ENCODE measurements around the gene CYB5B. TPM values are rescaled to one million over a fixed set of nuclear protein-coding genes. Genes with fewer than 3 reads are reported as not detected.

Gene CYB5B
- total RNA-seq, 2 donors from 2014 or later, result 12.0 to 54.5 TPM

DNA sequence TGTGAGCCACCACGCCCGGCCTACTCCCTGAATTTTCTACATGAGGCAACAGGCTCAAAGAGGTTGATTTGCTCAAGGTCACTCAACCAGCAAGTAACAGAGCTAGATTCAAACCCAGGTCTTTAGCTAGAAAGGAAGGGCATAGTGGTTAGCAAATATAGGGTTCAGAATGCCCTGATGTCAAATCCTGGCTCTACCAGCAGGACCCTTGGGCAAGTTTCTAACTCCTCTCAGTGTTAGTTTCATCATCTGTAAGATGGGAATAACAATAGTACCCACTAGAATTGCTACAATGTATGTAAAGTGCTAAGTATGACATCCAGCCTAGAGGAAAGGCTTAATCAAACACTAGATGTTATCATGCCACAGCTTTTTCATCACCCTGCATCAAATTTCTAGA lies 19.1 kb upstream of the CYB5B start:
- no peak overlapping the region for H3K27ac ChIP-seq
- TF ChIP-seq, protein P1, sequence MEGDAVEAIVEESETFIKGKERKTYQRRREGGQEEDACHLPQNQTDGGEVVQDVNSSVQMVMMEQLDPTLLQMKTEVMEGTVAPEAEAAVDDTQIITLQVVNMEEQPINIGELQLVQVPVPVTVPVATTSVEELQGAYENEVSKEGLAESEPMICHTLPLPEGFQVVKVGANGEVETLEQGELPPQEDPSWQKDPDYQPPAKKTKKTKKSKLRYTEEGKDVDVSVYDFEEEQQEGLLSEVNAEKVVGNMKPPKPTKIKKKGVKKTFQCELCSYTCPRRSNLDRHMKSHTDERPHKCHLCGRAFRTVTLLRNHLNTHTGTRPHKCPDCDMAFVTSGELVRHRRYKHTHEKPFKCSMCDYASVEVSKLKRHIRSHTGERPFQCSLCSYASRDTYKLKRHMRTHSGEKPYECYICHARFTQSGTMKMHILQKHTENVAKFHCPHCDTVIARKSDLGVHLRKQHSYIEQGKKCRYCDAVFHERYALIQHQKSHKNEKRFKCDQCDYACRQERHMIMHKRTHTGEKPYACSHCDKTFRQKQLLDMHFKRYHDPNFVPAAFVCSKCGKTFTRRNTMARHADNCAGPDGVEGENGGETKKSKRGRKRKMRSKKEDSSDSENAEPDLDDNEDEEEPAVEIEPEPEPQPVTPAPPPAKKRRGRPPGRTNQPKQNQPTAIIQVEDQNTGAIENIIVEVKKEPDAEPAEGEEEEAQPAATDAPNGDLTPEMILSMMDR (IDR thresholded peaks at IDR 0.05), result no peak

DNA sequence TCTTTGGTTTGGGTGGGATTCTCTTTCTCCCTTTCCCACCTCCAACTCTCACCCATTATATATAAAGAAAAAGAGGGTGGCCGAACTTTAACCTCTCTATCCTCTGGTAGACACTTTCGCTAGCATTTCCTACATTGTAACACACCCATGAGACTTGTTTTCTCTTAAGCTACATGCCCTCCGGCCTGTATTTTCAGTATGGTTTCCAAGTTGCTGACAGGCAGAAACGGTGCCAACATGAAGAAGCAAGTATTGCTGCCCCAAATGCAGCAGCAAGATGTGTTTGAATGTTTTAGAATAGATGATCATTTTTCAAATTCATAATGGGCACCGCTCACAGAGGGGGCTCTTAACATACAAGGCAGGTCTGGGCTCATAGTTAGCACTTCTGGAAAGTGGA lies 18.7 kb upstream of the CYB5B start:
- TF ChIP-seq, protein P1 (IDR thresholded peaks at IDR 0.05), result no peak
- no peaks in the 10 kb centered on the region for H3K36me3 ChIP-seq
- H3K27ac ChIP-seq, result no peak overlapping the region
- H3K4me1 ChIP-seq (ENCODE audit: control insufficient read depth in 1 of 2, low read depth in 2 of 2), result peaks cover 11 to 21% of the 10 kb centered on the region in 2 donors
- DNase-seq (ENCODE audit: low spot score), result no peak
- no peak overlapping the region for H3K4me3 ChIP-seq
- H3K27me3 ChIP-seq (replicated peaks; ENCODE audit: insufficient read depth), result no peaks in the 10 kb centered on the region
- H3K9me3 ChIP-seq, result no peaks in the 10 kb centered on the region
- ATAC-seq (ENCODE audit: insufficient number of reproducible peaks, low FRiP score, low read depth), result no peak

More for the DNA sequence above, 19.1 kb upstream of the CYB5B start:
- Histone ChIP-seq H3K4me3 (no peak overlapping the region), H3K4me1 (ENCODE audit: control insufficient read depth in 1 of 2, low read depth in 2 of 2) (peaks cover 10 to 18% of the 10 kb centered on the region in 2 donors), H3K9me3 (no peaks in the 10 kb centered on the region), H3K27me3 (replicated peaks; ENCODE audit: insufficient read depth) (no peaks in the 10 kb centered on the region), H3K36me3 (no peaks in the 10 kb centered on the region)
- DNase-seq (ENCODE audit: low spot score) (no peak), ATAC-seq (ENCODE audit: insufficient number of reproducible peaks, low FRiP score, low read depth) (no peak)

DNA sequence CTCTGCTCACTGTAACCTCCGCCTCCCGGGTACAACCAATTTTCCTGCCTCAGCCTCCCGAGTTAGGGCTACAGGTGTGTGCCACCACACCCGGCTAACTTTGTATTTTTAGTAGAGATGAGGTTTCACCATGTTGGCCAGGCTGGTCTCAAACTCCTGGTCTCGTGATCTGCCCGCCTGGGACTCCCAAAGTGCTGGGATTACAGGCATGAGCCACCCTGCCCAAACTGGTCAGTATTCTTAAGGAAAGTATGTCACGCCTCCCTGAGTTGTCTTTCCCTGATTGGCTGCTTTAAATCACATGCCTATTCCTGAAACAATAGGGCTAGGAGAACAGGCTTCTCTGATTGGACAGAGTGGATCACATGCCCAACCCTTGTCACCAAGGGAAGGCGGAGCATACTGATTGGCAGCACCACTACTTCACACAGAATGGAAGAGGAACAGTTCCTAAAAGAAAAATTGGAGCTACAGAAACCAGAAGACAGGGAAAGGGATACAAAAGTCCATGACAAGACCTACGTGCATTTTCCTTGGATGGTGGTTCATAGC lies 17.6 kb upstream of the CYB5B start:
- no peak for ATAC-seq (ENCODE audit: insufficient number of reproducible peaks, low FRiP score, low read depth)
- H3K27ac ChIP-seq, result no peak overlapping the region
- H3K27me3 ChIP-seq (replicated peaks; ENCODE audit: insufficient read depth), result no peaks in the 10 kb centered on the region
- H3K9me3 ChIP-seq, result no peaks in the 10 kb centered on the region
- H3K4me1 ChIP-seq (ENCODE audit: control insufficient read depth in 1 of 2, low read depth in 2 of 2), result peaks cover 11 to 21% of the 10 kb centered on the region in 2 donors
- H3K36me3 ChIP-seq, result no peaks in the 10 kb centered on the region
- DNase-seq (ENCODE audit: low spot score), result no peak
- no peak overlapping the region for H3K4me3 ChIP-seq
- TF ChIP-seq, protein P1 (IDR thresholded peaks at IDR 0.05), result no peak

DNA sequence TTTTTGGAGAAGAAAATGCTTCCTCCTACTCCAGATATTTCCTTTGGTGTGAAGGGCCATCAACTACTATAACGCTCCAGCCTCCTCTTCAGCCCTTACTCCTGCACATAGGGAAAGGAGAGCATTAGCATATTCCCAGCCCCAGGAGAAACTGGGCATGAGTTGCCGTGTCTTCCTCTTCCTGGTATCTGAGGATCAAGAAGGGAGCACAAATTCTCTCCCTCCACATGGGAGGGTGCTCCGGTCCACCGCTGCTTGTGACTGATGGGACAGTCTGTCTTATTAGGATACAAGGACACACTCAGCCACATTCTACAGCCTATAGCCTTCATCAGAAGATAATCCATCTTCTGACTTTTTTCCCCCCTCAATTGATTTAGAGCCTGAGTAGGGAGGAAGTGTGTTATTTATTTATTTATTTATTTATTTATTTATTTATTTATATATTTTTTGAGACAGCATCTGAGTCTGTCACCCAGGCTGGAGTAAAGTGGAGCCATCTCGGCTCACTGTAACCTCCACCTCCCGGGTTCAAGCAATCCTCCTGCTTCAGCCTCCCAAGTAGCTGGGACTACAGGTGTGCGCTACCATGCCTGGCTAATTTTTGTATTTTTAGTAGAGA lies 16.6 kb upstream of the CYB5B start:
- no peaks in the 10 kb centered on the region for H3K36me3 ChIP-seq
- no peak for ATAC-seq (ENCODE audit: insufficient number of reproducible peaks, low FRiP score, low read depth)
- H3K9me3 ChIP-seq, result no peaks in the 10 kb centered on the region
- no peak overlapping the region for H3K4me3 ChIP-seq
- TF ChIP-seq, protein P1 (IDR thresholded peaks at IDR 0.05), result no peak
- H3K27ac ChIP-seq, result no peak overlapping the region
- peaks cover 11 to 21% of the 10 kb centered on the region in 2 donors for H3K4me1 ChIP-seq (ENCODE audit: control insufficient read depth in 1 of 2, low read depth in 2 of 2)
- DNase-seq (ENCODE audit: low spot score), result no peak
- no peaks in the 10 kb centered on the region for H3K27me3 ChIP-seq (replicated peaks; ENCODE audit: insufficient read depth)

DNA sequence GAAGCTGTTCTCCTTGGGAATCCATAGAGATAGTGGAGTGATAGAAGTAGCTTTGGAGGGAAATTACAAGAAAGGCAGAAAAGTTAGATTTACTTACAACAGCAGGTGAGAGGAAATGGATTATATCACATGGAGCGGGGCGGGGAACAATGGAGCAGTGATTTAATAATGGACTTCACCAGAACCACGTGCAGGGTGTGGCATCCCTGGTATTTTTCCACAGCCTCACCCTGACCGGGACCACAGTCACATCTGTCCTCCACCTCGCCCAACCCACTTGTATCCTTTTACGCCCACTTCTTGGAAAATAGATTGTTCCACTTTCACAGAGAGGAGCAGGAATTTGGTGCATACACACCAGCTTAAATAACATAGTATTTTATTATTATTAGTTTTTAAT lies 15.9 kb upstream of the CYB5B start:
- no peak overlapping the region for H3K27ac ChIP-seq
- peaks cover 11 to 21% of the 10 kb centered on the region in 2 donors for H3K4me1 ChIP-seq (ENCODE audit: control insufficient read depth in 1 of 2, low read depth in 2 of 2)
- H3K27me3 ChIP-seq (replicated peaks; ENCODE audit: insufficient read depth), result no peaks in the 10 kb centered on the region
- TF ChIP-seq, protein P1 (IDR thresholded peaks at IDR 0.05), result no peak
- DNase-seq (ENCODE audit: low spot score), result no peak
- H3K36me3 ChIP-seq, result no peaks in the 10 kb centered on the region
- no peak for ATAC-seq (ENCODE audit: insufficient number of reproducible peaks, low FRiP score, low read depth)
- H3K4me3 ChIP-seq, result no peak overlapping the region
- H3K9me3 ChIP-seq, result no peaks in the 10 kb centered on the region
